IMR-90 (cell line): ENCODE measurements around the gene AIMP1. TPM values are rescaled to one million over a fixed set of nuclear protein-coding genes. Genes with fewer than 3 reads are reported as not detected.

Experiments used
- ATAC-seq: fragments of 200-7000 bp; cut with Tn5 transposase; 2 replicates; pipeline ENCODE4 v1.9.1; 2020; ENCODE audit warnings: low read depth, mild to moderate bottlenecking, moderate library complexity
- BruUV-seq: library from RNA; stranded (reverse); fragments of 400-500 nt; replicated peaks from 2 replicates; lab custom pipeline; 2021; lab: Mats Ljungman, UMichigan
- CTCF ChIA-PET: fragments of 300-600 bp; formaldehyde crosslinking; extraction: SDS; loops from one replicate; lab custom pipeline; 2021; ENCODE audit warnings: antibody characterized with exemption; lab: Yijun Ruan, JAX
- POLR2A ChIA-PET: fragments of 300-600 bp; sonication (Branson Sonifier 250); formaldehyde crosslinking; loops from one replicate; lab custom pipeline; 2022; ENCODE audit warnings: antibody characterized with exemption; ENCODE audit not compliant: unreplicated experiment; lab: Charles Lee
- DNase-seq: peaks from one replicate; pipeline ENCODE4 v3.0.0; 2013
- H2AFZ ChIP-seq: replicated peaks from 2 replicates; pipeline ENCODE3; 2013; ENCODE audit warnings: low read length, mild to moderate bottlenecking; ENCODE audit not compliant: poor library complexity
- H2AK5ac ChIP-seq: 2 replicates; pipeline ENCODE4 v1.6.1; 2013; ENCODE audit warnings: low read depth, low read length, inconsistent platforms
- H2AK9ac ChIP-seq: replicated peaks from 2 replicates; pipeline ENCODE3; 2013; ENCODE audit warnings: mild to moderate bottlenecking, low read depth, low read length, moderate library complexity; ENCODE audit not compliant: poor library complexity
- H2BK120ac ChIP-seq: 2 replicates; pipeline ENCODE4 v1.6.1; 2013; ENCODE audit warnings: low read depth, low read length, inconsistent platforms
- H2BK15ac ChIP-seq: 3 replicates; pipeline ENCODE4 v1.6.1; 2013; ENCODE audit warnings: low read depth, low read length, inconsistent platforms
- H2BK20ac ChIP-seq: 2 replicates; pipeline ENCODE4 v1.6.1; 2013; ENCODE audit warnings: low read depth, mild to moderate bottlenecking, inconsistent platforms, low read length, moderate library complexity
- H2BK5ac ChIP-seq: 2 replicates; pipeline ENCODE4 v1.6.1; 2013; ENCODE audit warnings: mild to moderate bottlenecking, low read depth, low read length, inconsistent platforms; ENCODE audit not compliant: poor library complexity, severe bottlenecking
- H3K14ac ChIP-seq: replicated peaks from 2 replicates; pipeline ENCODE4 v1.6.1; 2013; ENCODE audit warnings: low read depth, low read length, inconsistent platforms
- H3K18ac ChIP-seq: 2 replicates; pipeline ENCODE4 v1.6.1; 2013; ENCODE audit warnings: low read depth, low read length, control low read depth
- H3K23ac ChIP-seq: 2 replicates; pipeline ENCODE4 v1.6.1; 2013; ENCODE audit warnings: low read depth, low read length, inconsistent platforms
- H3K27ac ChIP-seq: 2 replicates; pipeline ENCODE4 v1.5.1; 2013; ENCODE audit warnings: mild to moderate bottlenecking, control low read depth, low read length; ENCODE audit not compliant: insufficient read depth
- H3K27me3 ChIP-seq: 2 replicates; pipeline ENCODE4 v1.6.1; 2013; ENCODE audit warnings: low read length; ENCODE audit not compliant: control insufficient read depth, insufficient read depth
- H3K36me3 ChIP-seq: 2 replicates; pipeline ENCODE4 v1.6.1; 2013; ENCODE audit warnings: low read length, mixed read lengths; ENCODE audit not compliant: control insufficient read depth, insufficient read depth
- H3K4ac ChIP-seq: 2 replicates; pipeline ENCODE4 v1.6.1; 2013; ENCODE audit warnings: low read depth, low read length, inconsistent platforms
- H3K4me1 ChIP-seq: 2 replicates; pipeline ENCODE4 v1.6.1; 2013; ENCODE audit warnings: low read length, mixed read lengths; ENCODE audit not compliant: control insufficient read depth, insufficient read depth
- H3K4me2 ChIP-seq: 2 replicates; pipeline ENCODE4 v1.6.1; 2013; ENCODE audit warnings: low read depth, mild to moderate bottlenecking, control low read depth, low read length, moderate library complexity
- H3K4me3 ChIP-seq: 2 replicates; pipeline ENCODE4 v1.5.1; 2013; ENCODE audit warnings: low read depth, mild to moderate bottlenecking, control low read depth, low read length, moderate library complexity; ENCODE audit not compliant: insufficient read depth
- H3K56ac ChIP-seq: 2 replicates; pipeline ENCODE4 v1.6.1; 2013; ENCODE audit warnings: low read length, inconsistent platforms; ENCODE audit not compliant: insufficient read depth; ENCODE audit errors: extremely low read depth
- H3K79me1 ChIP-seq, 2 experiments: 2 replicates each; pipeline ENCODE4 v1.6.1; 2013; ENCODE audit warnings: low read length in 2 of 2, inconsistent platforms in 1 of 2, low read depth in 1 of 2
- H3K9ac ChIP-seq: 2 replicates; pipeline ENCODE4 v1.6.1; 2013; ENCODE audit warnings: low read depth, low read length, control low read depth
- H3K9me1 ChIP-seq: 2 replicates; pipeline ENCODE4 v1.6.1; 2013; ENCODE audit warnings: low read length, inconsistent platforms; ENCODE audit not compliant: insufficient read depth
- H3K9me3 ChIP-seq: 2 replicates; pipeline ENCODE4 v1.6.1; 2013; ENCODE audit warnings: low read length; ENCODE audit not compliant: control insufficient read depth, insufficient read depth
- H4K20me1 ChIP-seq: 2 replicates; pipeline ENCODE4 v1.6.1; 2013; ENCODE audit warnings: low read length, inconsistent platforms; ENCODE audit not compliant: insufficient read depth
- H4K5ac ChIP-seq: 2 replicates; pipeline ENCODE4 v1.6.1; 2013; ENCODE audit warnings: mild to moderate bottlenecking, low read depth, low read length, control low read depth
- H4K8ac ChIP-seq, 2 experiments: 2 replicates each; pipeline ENCODE4 v1.6.1; 2013; ENCODE audit warnings: low read depth in 2 of 2, low read length in 2 of 2, control low read depth in 1 of 2, inconsistent platforms in 1 of 2
- H4K91ac ChIP-seq: 2 replicates; pipeline ENCODE4 v1.6.1; 2013; ENCODE audit warnings: low read depth, low read length, inconsistent platforms; ENCODE audit not compliant: insufficient read depth
- BHLHE40 ChIP-seq: fragments of 150-350 bp; IDR thresholded peaks from 2 replicates; pipeline ENCODE4 v1.6.1; 2016; ENCODE audit warnings: mild to moderate bottlenecking, low read depth, low read length
- CEBPB ChIP-seq: IDR thresholded peaks from 2 replicates; pipeline ENCODE4 v1.6.1; 2012; ENCODE audit warnings: low read depth, low read length, improper control_type of control experiment
- CHD1 ChIP-seq: IDR thresholded peaks from 2 replicates; pipeline ENCODE4 v1.6.1; 2012; ENCODE audit warnings: low read depth, low read length, improper control_type of control experiment
- CTCF ChIP-seq: conservative IDR thresholded peaks from 2 replicates; pipeline ENCODE4 v1.5.1; 2012; ENCODE audit warnings: mild to moderate bottlenecking, low read depth, low read length, improper control_type of control experiment
- ELK1 ChIP-seq: fragments of 150-350 bp; IDR thresholded peaks from 2 replicates; pipeline ENCODE4 v1.6.1; 2016; ENCODE audit warnings: low read depth, mild to moderate bottlenecking, low read length, moderate library complexity, borderline replicate concordance
- FOS ChIP-seq: fragments of 150-350 bp; IDR thresholded peaks from 2 replicates; pipeline ENCODE4 v1.6.1; 2016; ENCODE audit warnings: low read depth, low read length
- MAFK ChIP-seq: IDR thresholded peaks from 2 replicates; pipeline ENCODE4 v1.6.1; 2012; ENCODE audit warnings: low read depth, low read length, improper control_type of control experiment
- MAZ ChIP-seq: IDR thresholded peaks from 2 replicates; pipeline ENCODE4 v1.6.1; 2012; ENCODE audit warnings: low read depth, mild to moderate bottlenecking, low read length, improper control_type of control experiment, moderate library complexity, borderline replicate concordance
- MXI1 ChIP-seq: IDR thresholded peaks from 2 replicates; pipeline ENCODE4 v1.6.1; 2012; ENCODE audit warnings: low read depth, mild to moderate bottlenecking, low read length, moderate library complexity, borderline replicate concordance
- NFE2L2 ChIP-seq: fragments of 150-350 bp; IDR thresholded peaks from 2 replicates; pipeline ENCODE4 v1.6.1; 2016; ENCODE audit warnings: low read depth, mild to moderate bottlenecking, low read length
- POLR2A ChIP-seq: IDR thresholded peaks from 2 replicates; pipeline ENCODE4 v1.6.1; 2012; ENCODE audit warnings: mild to moderate bottlenecking, low read depth, low read length
- RAD21 ChIP-seq: IDR thresholded peaks from 2 replicates; pipeline ENCODE4 v1.6.1; 2012; ENCODE audit warnings: low read length, improper control_type of control experiment
- RCOR1 ChIP-seq: IDR thresholded peaks from 2 replicates; pipeline ENCODE4 v1.6.1; 2012; ENCODE audit warnings: mild to moderate bottlenecking, low read length, improper control_type of control experiment; ENCODE audit not compliant: insufficient replicate concordance
- RFX5 ChIP-seq: IDR thresholded peaks from 2 replicates; pipeline ENCODE4 v1.8.0; 2012; ENCODE audit warnings: low read depth, mild to moderate bottlenecking, low read length, moderate library complexity
- SMC3 ChIP-seq: fragments of 150-350 bp; IDR thresholded peaks from 2 replicates; pipeline ENCODE4 v1.6.1; 2016; ENCODE audit warnings: low read depth, mild to moderate bottlenecking, antibody characterized with exemption, low read length, moderate library complexity
- USF2 ChIP-seq: fragments of 150-350 bp; IDR thresholded peaks from 2 replicates; pipeline ENCODE4 v1.6.1; 2017; ENCODE audit warnings: mild to moderate bottlenecking, antibody characterized with exemption, low read length, low read depth
- dilution Hi-C: fragments of 300-500 bp; cut with HindIII; formaldehyde crosslinking; loops from one replicate; pipeline ENCODE4 v1.14.3; 2018; ENCODE audit warnings: low sequenced_read_pairs; ENCODE audit not compliant: unreplicated experiment
- in situ Hi-C: fragments of 300-500 bp; cut with MboI; formaldehyde crosslinking; loops from 3 replicates; pipeline ENCODE4 v1.14.3; 2019; ENCODE audit warnings: low sequenced_read_pairs, inconsistent platforms, mixed read lengths
- intact Hi-C: fragments of 100-400 bp; cut with micrococcal nuclease; formaldehyde crosslinking; loops from 2 replicates; pipeline ENCODE4 v1.10.0; 2022
- polyA plus RNA-seq, 3 experiments: library from polyadenylated mRNA; depleted of rRNA; stranded (reverse); fragments of >200 nt; gene quantifications; 2 replicates each; pipeline ENCODE4 v1.2.3, GENCODE V29; 2012; ENCODE audit warnings: low replicate concordance in 1 of 3
- total RNA-seq: library from RNA; depleted of rRNA; stranded (reverse); fragments of >200 nt; gene quantifications from 2 replicates; pipeline ENCODE4 v1.2.3, GENCODE V29; 2012

The AIMP1 gene
- total and polyA plus RNA-seq, 2 of the 4 experiments (the other 2 are of a cell fraction) = 11.8 to 21.4 TPM

- intact Hi-C loops = loop anchor here (5.0 kb wide), 1 partner anchor 816 kb away; no protein-coding TSS in a partner anchor
- no peak overlapping the region for H2BK15ac ChIP-seq
- H3K14ac ChIP-seq = no peak overlapping the region
- H4K91ac ChIP-seq = no peak overlapping the region
- H3K18ac ChIP-seq = peak overlapping the region; percentile 63; the same call in 1 of the 2 replicates
- H4K20me1 ChIP-seq = peaks cover 3% of the 10 kb centered on the region; the same call in 1 of the 2 replicates
- ATAC-seq (peak; percentile 19), DNase-seq (peak; percentile 65)
- H3K4me3 ChIP-seq = no peak overlapping the region
- peak overlapping the region; percentile 55; the same call in 1 of the 2 replicates for H4K5ac ChIP-seq
- H3K9me3 ChIP-seq = no peaks in the 10 kb centered on the region
- POLR2A ChIA-PET = no interaction called here
- 0 out of 4 replicates have a peak overlapping the region, but pooled peaks of 1 of the 2 experiments have one; percentile 19 for H4K8ac ChIP-seq
- H3K79me1 ChIP-seq = no peaks in the 10 kb centered on the region
- H3K56ac ChIP-seq = no peak overlapping the region
- CTCF ChIA-PET = interaction anchor here (0.8 kb wide), 1 partner anchor 139 kb away, joined by 3 read pairs; no protein-coding TSS in a partner anchor
- no peak overlapping the region; the same call in 1 of the 2 replicates for H2BK20ac ChIP-seq
- H3K9me1 ChIP-seq = 0 out of 2 replicates have a peak, but pooled peaks cover 6% of the 10 kb centered on the region
- no peaks in the 10 kb centered on the region for H3K36me3 ChIP-seq
- no peaks in the 10 kb centered on the region; the same call in 1 of the 2 replicates for H3K27me3 ChIP-seq
- H2BK120ac ChIP-seq = peak overlapping the region; percentile 9; the same call in 1 of the 2 replicates
- H3K4me2 ChIP-seq = peak overlapping the region; percentile 64; the same call in 1 of the 2 replicates
- peak overlapping the region; percentile 37 for H3K4ac ChIP-seq
- H3K4me1 ChIP-seq = peaks cover 8% of the 10 kb centered on the region
- peak overlapping the region; percentile 63 for H2BK5ac ChIP-seq
- BruUV-seq = no TSS peak
- peak overlapping the region; percentile 53; the same call in 1 of the 2 replicates for H3K27ac ChIP-seq
- no peak overlapping the region; the same call in 1 of the 2 replicates for H2AK5ac ChIP-seq
- no peak overlapping the region for H2AFZ ChIP-seq
- no peak overlapping the region for H3K9ac ChIP-seq
- dilution Hi-C loops = no loop called here
- no peak overlapping the region for H2AK9ac ChIP-seq
- in situ Hi-C loops = no loop called here
- TF ChIP-seq MXI1 (no peak), ELK1 (no peak), USF2 (no peak), POLR2A (no peak), MAZ (no peak), CHD1 (no peak), RAD21 (no peak), RCOR1 (no peak), RFX5 (no peak), CTCF (no peak), MAFK (no peak), NFE2L2 (no peak), SMC3 (no peak), CEBPB (no peak), FOS (no peak), BHLHE40 (no peak)
- H3K23ac ChIP-seq = 0 out of 2 replicates have a peak overlapping the region, but pooled peaks have one; percentile 28
Observed at GRCh38 chr4:106366026-106366425, 49.7 kb downstream of the AIMP1 start.
